Measurements from ENCODE around the gene MAP3K20.

DNA sequence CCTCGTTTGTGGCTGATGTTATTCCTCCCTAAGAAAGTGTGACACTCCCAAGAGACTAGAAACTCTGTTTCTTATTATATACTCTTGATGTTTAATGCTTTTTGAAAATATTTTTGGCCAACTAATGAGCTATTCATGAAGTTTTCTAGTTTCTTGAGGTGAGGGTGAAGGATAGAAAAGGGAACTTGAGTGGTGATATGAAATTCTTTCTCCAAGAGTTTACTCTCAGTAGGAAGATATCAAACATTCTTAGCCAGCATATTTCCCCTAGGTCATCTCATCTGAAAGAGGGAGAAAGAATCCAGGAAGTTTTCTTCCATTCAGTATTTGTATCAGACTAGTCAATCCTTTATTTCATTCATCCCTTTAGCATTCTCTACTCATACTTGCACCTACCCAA, 95.7 kb downstream of the MAP3K20 start:
- TF ChIP-seq POLR2AphosphoS5 (IDR thresholded peaks at IDR 0.05; ENCODE audit: low read depth, low read length) (no peak), FOXP2 (optimal IDR thresholded peaks at IDR 0.05; ENCODE audit: borderline replicate concordance, extremely low read depth, extremely low read length, insufficient read depth) (no peak), TAF1 (IDR thresholded peaks at IDR 0.05; ENCODE audit: borderline replicate concordance, insufficient read depth, low read length) (no peak)
- TF ChIP-seq, protein P1, sequence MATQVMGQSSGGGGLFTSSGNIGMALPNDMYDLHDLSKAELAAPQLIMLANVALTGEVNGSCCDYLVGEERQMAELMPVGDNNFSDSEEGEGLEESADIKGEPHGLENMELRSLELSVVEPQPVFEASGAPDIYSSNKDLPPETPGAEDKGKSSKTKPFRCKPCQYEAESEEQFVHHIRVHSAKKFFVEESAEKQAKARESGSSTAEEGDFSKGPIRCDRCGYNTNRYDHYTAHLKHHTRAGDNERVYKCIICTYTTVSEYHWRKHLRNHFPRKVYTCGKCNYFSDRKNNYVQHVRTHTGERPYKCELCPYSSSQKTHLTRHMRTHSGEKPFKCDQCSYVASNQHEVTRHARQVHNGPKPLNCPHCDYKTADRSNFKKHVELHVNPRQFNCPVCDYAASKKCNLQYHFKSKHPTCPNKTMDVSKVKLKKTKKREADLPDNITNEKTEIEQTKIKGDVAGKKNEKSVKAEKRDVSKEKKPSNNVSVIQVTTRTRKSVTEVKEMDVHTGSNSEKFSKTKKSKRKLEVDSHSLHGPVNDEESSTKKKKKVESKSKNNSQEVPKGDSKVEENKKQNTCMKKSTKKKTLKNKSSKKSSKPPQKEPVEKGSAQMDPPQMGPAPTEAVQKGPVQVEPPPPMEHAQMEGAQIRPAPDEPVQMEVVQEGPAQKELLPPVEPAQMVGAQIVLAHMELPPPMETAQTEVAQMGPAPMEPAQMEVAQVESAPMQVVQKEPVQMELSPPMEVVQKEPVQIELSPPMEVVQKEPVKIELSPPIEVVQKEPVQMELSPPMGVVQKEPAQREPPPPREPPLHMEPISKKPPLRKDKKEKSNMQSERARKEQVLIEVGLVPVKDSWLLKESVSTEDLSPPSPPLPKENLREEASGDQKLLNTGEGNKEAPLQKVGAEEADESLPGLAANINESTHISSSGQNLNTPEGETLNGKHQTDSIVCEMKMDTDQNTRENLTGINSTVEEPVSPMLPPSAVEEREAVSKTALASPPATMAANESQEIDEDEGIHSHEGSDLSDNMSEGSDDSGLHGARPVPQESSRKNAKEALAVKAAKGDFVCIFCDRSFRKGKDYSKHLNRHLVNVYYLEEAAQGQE (IDR thresholded peaks at IDR 0.05; ENCODE audit: insufficient read depth in 1 of 2, low read depth in 2 of 2, low read length in 2 of 2), result no peak

Measured in PFSK-1 (cell line).